HEK293 (cell line): ENCODE results near the gene ELOVL5.

Experiments used
- BCL11B ChIP-seq: fragments of 450-650 bp; formaldehyde crosslinking; IDR thresholded peaks from 2 replicates; pipeline ENCODE4 v1.5.1; 2016; ENCODE audit warnings: low read depth, missing biosample characterization, missing genetic modification characterization
- EGR2 ChIP-seq: fragments of 450-650 bp; formaldehyde crosslinking; IDR thresholded peaks from 2 replicates; pipeline ENCODE4 v1.5.1; 2016; ENCODE audit warnings: low read depth, missing biosample characterization, missing genetic modification characterization
- GLIS1 ChIP-seq: fragments of 450-650 bp; formaldehyde crosslinking; IDR thresholded peaks from 2 replicates; pipeline ENCODE4 v1.5.1; 2016; ENCODE audit warnings: missing biosample characterization, missing genetic modification characterization
- KLF9 ChIP-seq: fragments of 450-650 bp; formaldehyde crosslinking; IDR thresholded peaks from 2 replicates; pipeline ENCODE4 v1.5.1; 2016; ENCODE audit warnings: missing biosample characterization, missing genetic modification characterization, low read depth
- OSR2 ChIP-seq: fragments of 450-650 bp; formaldehyde crosslinking; IDR thresholded peaks from 2 replicates; pipeline ENCODE4 v1.5.1; 2016; ENCODE audit warnings: missing biosample characterization, missing genetic modification characterization
- REPIN1 ChIP-seq: fragments of 450-650 bp; formaldehyde crosslinking; IDR thresholded peaks from 2 replicates; pipeline ENCODE4 v1.5.1; 2017; ENCODE audit warnings: missing biosample characterization, missing genetic modification characterization, low read depth
- SETDB1 ChIP-seq: IDR thresholded peaks from one replicate; pipeline ENCODE4 v1.6.1; 2017; ENCODE audit warnings: mild to moderate bottlenecking, low read length, moderate library complexity, mixed read lengths; ENCODE audit not compliant: insufficient read length
- SP2 ChIP-seq: fragments of 450-650 bp; formaldehyde crosslinking; IDR thresholded peaks from 2 replicates; pipeline ENCODE4 v1.5.1; 2016; ENCODE audit warnings: missing biosample characterization, missing genetic modification characterization
- TCF7L2 ChIP-seq: IDR thresholded peaks from 2 replicates; pipeline ENCODE4 v1.6.1; 2011; ENCODE audit warnings: low read depth, mild to moderate bottlenecking, inconsistent platforms, low read length, moderate library complexity, borderline replicate concordance
- ZBTB21 ChIP-seq: fragments of 450-650 bp; formaldehyde crosslinking; IDR thresholded peaks from 2 replicates; pipeline ENCODE4 v1.5.1; 2017; ENCODE audit warnings: missing biosample characterization, missing genetic modification characterization
- ZFHX2 ChIP-seq: fragments of 450-650 bp; formaldehyde crosslinking; conservative IDR thresholded peaks from 2 replicates; pipeline ENCODE4 v1.5.1; 2016; ENCODE audit warnings: missing biosample characterization, missing genetic modification characterization
- ZNF148 ChIP-seq: fragments of 450-650 bp; formaldehyde crosslinking; IDR thresholded peaks from 2 replicates; pipeline ENCODE4 v1.5.0; 2017; ENCODE audit warnings: missing biosample characterization, missing genetic modification characterization, borderline replicate concordance
- ZNF335 ChIP-seq: fragments of 450-650 bp; formaldehyde crosslinking; conservative IDR thresholded peaks from 2 replicates; pipeline ENCODE4 v1.5.1; 2016; ENCODE audit warnings: missing biosample characterization, missing genetic modification characterization
- ZNF501 ChIP-seq: fragments of 450-650 bp; formaldehyde crosslinking; IDR thresholded peaks from 2 replicates; pipeline ENCODE4 v1.5.1; 2016; ENCODE audit warnings: missing biosample characterization, missing genetic modification characterization
- ZNF529 ChIP-seq: fragments of 450-650 bp; formaldehyde crosslinking; IDR thresholded peaks from 2 replicates; pipeline ENCODE4 v1.5.1; 2017; ENCODE audit warnings: missing genetic modification characterization, missing biosample characterization; ENCODE audit not compliant: insufficient replicate concordance
- ZNF610 ChIP-seq: fragments of 450-650 bp; formaldehyde crosslinking; IDR thresholded peaks from 2 replicates; pipeline ENCODE4 v1.5.1; 2016; ENCODE audit warnings: missing biosample characterization, missing genetic modification characterization, borderline replicate concordance
- ZNF658 ChIP-seq: fragments of 450-650 bp; formaldehyde crosslinking; IDR thresholded peaks from 2 replicates; pipeline ENCODE4; 2016; ENCODE audit warnings: missing biosample characterization, missing genetic modification characterization
- ZNF660 ChIP-seq: fragments of 450-650 bp; IDR thresholded peaks from 2 replicates; pipeline ENCODE4 v1.5.1; 2018; ENCODE audit warnings: missing biosample characterization, mild to moderate bottlenecking, missing genetic modification characterization
- ZNF843 ChIP-seq: fragments of 450-650 bp; formaldehyde crosslinking; IDR thresholded peaks from 2 replicates; pipeline ENCODE4 v1.5.1; 2016; ENCODE audit warnings: missing biosample characterization, missing genetic modification characterization
- ZSCAN30 ChIP-seq: fragments of 450-650 bp; IDR thresholded peaks from 2 replicates; pipeline ENCODE4 v1.5.1; 2018; ENCODE audit warnings: missing biosample characterization, mild to moderate bottlenecking, missing genetic modification characterization, moderate library complexity
- TF ChIP-seq, protein P1 (sequence below): fragments of 450-650 bp; formaldehyde crosslinking; IDR thresholded peaks from 2 replicates; pipeline ENCODE4 v1.5.1; 2016; ENCODE audit warnings: missing biosample characterization, missing genetic modification characterization
- TF ChIP-seq, protein P2 (sequence below): fragments of 450-650 bp; formaldehyde crosslinking; IDR thresholded peaks from 2 replicates; pipeline ENCODE4 v1.5.1; 2016; ENCODE audit warnings: missing biosample characterization, missing genetic modification characterization
- TF ChIP-seq, protein P3 (sequence below): fragments of 450-650 bp; IDR thresholded peaks from 2 replicates; pipeline ENCODE4 v1.5.1; 2018; ENCODE audit warnings: missing biosample characterization, missing genetic modification characterization
- TF ChIP-seq, protein P4 (sequence below): fragments of 450-650 bp; formaldehyde crosslinking; IDR thresholded peaks from 2 replicates; pipeline ENCODE4 v1.5.1; 2016; ENCODE audit warnings: missing biosample characterization, missing genetic modification characterization
- TF ChIP-seq, protein P5 (sequence below): fragments of 450-650 bp; formaldehyde crosslinking; IDR thresholded peaks from 2 replicates; pipeline ENCODE4 v1.5.1; 2016; ENCODE audit warnings: missing biosample characterization, missing genetic modification characterization

Gene ELOVL5

GRCh38 chr6:53348371-53349208 lies at the start of gene ELOVL5 (continued):
- TF ChIP-seq ZSCAN30 (tag by site-specific recombination) (peak; percentile 16), ZNF660 (peak; percentile 75), ZNF658 (no peak), ZNF148 (tag by site-specific recombination) (no peak), SP2 (tag by site-specific recombination) (peak; percentile 95), BCL11B (tag by site-specific recombination) (no peak), GLIS1 (tag by site-specific recombination) (peak; percentile 19; the same call in 1 of the 2 replicates), ZNF335 (tag by site-specific recombination) (peak; percentile 78), ZFHX2 (tag by site-specific recombination) (peak; percentile 89), TCF7L2 (peak; percentile 31; the same call in 1 of the 2 replicates), ZBTB21 (tag by site-specific recombination) (peak; percentile 100), KLF9 (0 out of 2 replicates have a peak, but pooled peaks have one; percentile 13), EGR2 (peak; percentile 86), ZNF843 (tag by site-specific recombination) (peak; percentile 47), ZNF501 (tag by site-specific recombination) (0 out of 2 replicates have a peak, but pooled peaks have one; percentile 17), REPIN1 (tag by site-specific recombination) (no peak), SETDB1 (peak; percentile 37), OSR2 (0 out of 2 replicates have a peak, but pooled peaks have one; percentile 22), ZNF529 (tag by site-specific recombination) (no peak), ZNF610 (tag by site-specific recombination) (peak; percentile 48; the same call in 1 of the 2 replicates)
- TF ChIP-seq, protein P1, sequence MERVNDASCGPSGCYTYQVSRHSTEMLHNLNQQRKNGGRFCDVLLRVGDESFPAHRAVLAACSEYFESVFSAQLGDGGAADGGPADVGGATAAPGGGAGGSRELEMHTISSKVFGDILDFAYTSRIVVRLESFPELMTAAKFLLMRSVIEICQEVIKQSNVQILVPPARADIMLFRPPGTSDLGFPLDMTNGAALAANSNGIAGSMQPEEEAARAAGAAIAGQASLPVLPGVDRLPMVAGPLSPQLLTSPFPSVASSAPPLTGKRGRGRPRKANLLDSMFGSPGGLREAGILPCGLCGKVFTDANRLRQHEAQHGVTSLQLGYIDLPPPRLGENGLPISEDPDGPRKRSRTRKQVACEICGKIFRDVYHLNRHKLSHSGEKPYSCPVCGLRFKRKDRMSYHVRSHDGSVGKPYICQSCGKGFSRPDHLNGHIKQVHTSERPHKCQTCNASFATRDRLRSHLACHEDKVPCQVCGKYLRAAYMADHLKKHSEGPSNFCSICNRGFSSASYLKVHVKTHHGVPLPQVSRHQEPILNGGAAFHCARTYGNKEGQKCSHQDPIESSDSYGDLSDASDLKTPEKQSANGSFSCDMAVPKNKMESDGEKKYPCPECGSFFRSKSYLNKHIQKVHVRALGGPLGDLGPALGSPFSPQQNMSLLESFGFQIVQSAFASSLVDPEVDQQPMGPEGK, result peak; percentile 31; the same call in 1 of the 2 replicates
- TF ChIP-seq, protein P2, sequence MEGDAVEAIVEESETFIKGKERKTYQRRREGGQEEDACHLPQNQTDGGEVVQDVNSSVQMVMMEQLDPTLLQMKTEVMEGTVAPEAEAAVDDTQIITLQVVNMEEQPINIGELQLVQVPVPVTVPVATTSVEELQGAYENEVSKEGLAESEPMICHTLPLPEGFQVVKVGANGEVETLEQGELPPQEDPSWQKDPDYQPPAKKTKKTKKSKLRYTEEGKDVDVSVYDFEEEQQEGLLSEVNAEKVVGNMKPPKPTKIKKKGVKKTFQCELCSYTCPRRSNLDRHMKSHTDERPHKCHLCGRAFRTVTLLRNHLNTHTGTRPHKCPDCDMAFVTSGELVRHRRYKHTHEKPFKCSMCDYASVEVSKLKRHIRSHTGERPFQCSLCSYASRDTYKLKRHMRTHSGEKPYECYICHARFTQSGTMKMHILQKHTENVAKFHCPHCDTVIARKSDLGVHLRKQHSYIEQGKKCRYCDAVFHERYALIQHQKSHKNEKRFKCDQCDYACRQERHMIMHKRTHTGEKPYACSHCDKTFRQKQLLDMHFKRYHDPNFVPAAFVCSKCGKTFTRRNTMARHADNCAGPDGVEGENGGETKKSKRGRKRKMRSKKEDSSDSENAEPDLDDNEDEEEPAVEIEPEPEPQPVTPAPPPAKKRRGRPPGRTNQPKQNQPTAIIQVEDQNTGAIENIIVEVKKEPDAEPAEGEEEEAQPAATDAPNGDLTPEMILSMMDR (tag by site-specific recombination), result peak; percentile 22; the same call in 1 of the 2 replicates
- TF ChIP-seq, protein P3, sequence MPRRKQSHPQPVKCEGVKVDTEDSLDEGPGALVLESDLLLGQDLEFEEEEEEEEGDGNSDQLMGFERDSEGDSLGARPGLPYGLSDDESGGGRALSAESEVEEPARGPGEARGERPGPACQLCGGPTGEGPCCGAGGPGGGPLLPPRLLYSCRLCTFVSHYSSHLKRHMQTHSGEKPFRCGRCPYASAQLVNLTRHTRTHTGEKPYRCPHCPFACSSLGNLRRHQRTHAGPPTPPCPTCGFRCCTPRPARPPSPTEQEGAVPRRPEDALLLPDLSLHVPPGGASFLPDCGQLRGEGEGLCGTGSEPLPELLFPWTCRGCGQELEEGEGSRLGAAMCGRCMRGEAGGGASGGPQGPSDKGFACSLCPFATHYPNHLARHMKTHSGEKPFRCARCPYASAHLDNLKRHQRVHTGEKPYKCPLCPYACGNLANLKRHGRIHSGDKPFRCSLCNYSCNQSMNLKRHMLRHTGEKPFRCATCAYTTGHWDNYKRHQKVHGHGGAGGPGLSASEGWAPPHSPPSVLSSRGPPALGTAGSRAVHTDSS (tag by site-specific recombination), result peak; percentile 34; the same call in 1 of the 2 replicates
- TF ChIP-seq, protein P4, sequence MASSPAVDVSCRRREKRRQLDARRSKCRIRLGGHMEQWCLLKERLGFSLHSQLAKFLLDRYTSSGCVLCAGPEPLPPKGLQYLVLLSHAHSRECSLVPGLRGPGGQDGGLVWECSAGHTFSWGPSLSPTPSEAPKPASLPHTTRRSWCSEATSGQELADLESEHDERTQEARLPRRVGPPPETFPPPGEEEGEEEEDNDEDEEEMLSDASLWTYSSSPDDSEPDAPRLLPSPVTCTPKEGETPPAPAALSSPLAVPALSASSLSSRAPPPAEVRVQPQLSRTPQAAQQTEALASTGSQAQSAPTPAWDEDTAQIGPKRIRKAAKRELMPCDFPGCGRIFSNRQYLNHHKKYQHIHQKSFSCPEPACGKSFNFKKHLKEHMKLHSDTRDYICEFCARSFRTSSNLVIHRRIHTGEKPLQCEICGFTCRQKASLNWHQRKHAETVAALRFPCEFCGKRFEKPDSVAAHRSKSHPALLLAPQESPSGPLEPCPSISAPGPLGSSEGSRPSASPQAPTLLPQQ (tag by site-specific recombination), result peak; percentile 36; the same call in 1 of the 2 replicates
- TF ChIP-seq, protein P5, sequence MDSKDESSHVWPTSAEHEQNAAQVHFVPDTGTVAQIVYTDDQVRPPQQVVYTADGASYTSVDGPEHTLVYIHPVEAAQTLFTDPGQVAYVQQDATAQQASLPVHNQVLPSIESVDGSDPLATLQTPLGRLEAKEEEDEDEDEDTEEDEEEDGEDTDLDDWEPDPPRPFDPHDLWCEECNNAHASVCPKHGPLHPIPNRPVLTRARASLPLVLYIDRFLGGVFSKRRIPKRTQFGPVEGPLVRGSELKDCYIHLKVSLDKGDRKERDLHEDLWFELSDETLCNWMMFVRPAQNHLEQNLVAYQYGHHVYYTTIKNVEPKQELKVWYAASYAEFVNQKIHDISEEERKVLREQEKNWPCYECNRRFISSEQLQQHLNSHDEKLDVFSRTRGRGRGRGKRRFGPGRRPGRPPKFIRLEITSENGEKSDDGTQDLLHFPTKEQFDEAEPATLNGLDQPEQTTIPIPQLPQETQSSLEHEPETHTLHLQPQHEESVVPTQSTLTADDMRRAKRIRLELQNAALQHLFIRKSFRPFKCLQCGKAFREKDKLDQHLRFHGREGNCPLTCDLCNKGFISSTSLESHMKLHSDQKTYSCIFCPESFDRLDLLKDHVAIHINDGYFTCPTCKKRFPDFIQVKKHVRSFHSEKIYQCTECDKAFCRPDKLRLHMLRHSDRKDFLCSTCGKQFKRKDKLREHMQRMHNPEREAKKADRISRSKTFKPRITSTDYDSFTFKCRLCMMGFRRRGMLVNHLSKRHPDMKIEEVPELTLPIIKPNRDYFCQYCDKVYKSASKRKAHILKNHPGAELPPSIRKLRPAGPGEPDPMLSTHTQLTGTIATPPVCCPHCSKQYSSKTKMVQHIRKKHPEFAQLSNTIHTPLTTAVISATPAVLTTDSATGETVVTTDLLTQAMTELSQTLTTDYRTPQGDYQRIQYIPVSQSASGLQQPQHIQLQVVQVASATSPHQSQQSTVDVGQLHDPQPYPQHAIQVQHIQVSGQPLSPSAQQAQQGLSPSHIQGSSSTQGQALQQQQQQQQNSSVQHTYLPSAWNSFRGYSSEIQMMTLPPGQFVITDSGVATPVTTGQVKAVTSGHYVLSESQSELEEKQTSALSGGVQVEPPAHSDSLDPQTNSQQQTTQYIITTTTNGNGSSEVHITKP (tag by site-specific recombination), result peak; percentile 65
